ENCODE measurements around the gene ERFL. TPM values are rescaled to one million over a fixed set of nuclear protein-coding genes. Genes with fewer than 3 reads are reported as not detected.

The ERFL gene
- total and polyA plus RNA-seq, 2 experiments from 2014 or later: 0.69 TPM; not detected in 1

DNA sequence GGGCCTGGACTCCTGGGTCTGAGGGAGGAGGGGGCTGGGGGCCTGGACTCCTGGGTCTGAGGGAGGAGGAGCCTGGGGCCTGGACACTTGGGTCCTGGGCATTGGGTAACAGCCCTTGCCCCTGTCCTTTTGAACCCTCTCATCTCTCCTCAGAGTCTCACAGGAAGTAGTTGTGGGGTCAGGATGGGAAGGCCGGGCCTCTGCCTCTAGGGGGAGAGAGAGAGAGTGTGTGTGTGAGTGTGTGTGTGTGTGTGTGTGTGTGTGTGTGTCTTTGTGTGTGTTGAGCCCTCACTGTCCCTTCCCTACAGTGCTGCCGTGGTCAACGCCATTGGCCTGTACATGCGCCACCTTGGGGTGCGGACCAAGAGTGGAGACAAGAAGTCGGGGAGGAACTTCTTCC is 34.4 kb downstream of the ERFL start:
- Histone ChIP-seq H3K4me1 (ENCODE audit: insufficient read depth) (0 out of 2 replicates have a peak, but pooled peaks cover 6% of the 10 kb centered on the region), H3K79me2 (replicated peaks; ENCODE audit: insufficient read depth) (no peaks in the 10 kb centered on the region), H3K9me2 (ENCODE audit: insufficient read depth) (no peaks in the 10 kb centered on the region), H3K4me2 (no peak overlapping the region), H3K4me3 (no peak overlapping the region), H2AFZ (no peak overlapping the region), H3K36me3 (ENCODE audit: insufficient read depth) (no peaks in the 10 kb centered on the region), H4K20me1 (replicated peaks; ENCODE audit: insufficient read depth) (peaks cover 3% of the 10 kb centered on the region; the same call in 1 of the 2 replicates), H3K27me3 (ENCODE audit: insufficient read depth) (no peaks in the 10 kb centered on the region), H3F3A (replicated peaks; ENCODE audit: low read depth) (peaks cover 5% of the 10 kb centered on the region; the same call in 1 of the 2 replicates), H3K27ac (ENCODE audit: low read depth) (no peak overlapping the region)
- Mint-ChIP-seq H3K9me3 (peaks cover 3% of the 10 kb centered on the region; the same call in 1 of the 3 replicates), H3K27me3 (ENCODE audit: insufficient read depth, low read depth, poor library complexity) (peaks cover 13% of the 10 kb centered on the region), H3K27ac (peak overlapping the region; percentile 31; the same call in 1 of the 2 replicates), H3K4me1 (peaks cover 29% of the 10 kb centered on the region), H3K4me3 (no peak overlapping the region), H3K36me3 (ENCODE audit: low read depth) (peaks cover 23% of the 10 kb centered on the region; the same call in 2 of the 3 replicates)
- peak; percentile 18 for ATAC-seq
- TF ChIP-seq, protein P1, sequence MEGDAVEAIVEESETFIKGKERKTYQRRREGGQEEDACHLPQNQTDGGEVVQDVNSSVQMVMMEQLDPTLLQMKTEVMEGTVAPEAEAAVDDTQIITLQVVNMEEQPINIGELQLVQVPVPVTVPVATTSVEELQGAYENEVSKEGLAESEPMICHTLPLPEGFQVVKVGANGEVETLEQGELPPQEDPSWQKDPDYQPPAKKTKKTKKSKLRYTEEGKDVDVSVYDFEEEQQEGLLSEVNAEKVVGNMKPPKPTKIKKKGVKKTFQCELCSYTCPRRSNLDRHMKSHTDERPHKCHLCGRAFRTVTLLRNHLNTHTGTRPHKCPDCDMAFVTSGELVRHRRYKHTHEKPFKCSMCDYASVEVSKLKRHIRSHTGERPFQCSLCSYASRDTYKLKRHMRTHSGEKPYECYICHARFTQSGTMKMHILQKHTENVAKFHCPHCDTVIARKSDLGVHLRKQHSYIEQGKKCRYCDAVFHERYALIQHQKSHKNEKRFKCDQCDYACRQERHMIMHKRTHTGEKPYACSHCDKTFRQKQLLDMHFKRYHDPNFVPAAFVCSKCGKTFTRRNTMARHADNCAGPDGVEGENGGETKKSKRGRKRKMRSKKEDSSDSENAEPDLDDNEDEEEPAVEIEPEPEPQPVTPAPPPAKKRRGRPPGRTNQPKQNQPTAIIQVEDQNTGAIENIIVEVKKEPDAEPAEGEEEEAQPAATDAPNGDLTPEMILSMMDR (conservative IDR thresholded peaks at IDR 0.05; ENCODE audit: low read depth in 2 of 2): peak; percentile 29 to 58
- TF ChIP-seq STAT1 (IDR thresholded peaks at IDR 0.05; ENCODE audit: unreplicated experiment): no peak
- peak; percentile 63 for DNase-seq (ENCODE audit: low spot score)

DNA sequence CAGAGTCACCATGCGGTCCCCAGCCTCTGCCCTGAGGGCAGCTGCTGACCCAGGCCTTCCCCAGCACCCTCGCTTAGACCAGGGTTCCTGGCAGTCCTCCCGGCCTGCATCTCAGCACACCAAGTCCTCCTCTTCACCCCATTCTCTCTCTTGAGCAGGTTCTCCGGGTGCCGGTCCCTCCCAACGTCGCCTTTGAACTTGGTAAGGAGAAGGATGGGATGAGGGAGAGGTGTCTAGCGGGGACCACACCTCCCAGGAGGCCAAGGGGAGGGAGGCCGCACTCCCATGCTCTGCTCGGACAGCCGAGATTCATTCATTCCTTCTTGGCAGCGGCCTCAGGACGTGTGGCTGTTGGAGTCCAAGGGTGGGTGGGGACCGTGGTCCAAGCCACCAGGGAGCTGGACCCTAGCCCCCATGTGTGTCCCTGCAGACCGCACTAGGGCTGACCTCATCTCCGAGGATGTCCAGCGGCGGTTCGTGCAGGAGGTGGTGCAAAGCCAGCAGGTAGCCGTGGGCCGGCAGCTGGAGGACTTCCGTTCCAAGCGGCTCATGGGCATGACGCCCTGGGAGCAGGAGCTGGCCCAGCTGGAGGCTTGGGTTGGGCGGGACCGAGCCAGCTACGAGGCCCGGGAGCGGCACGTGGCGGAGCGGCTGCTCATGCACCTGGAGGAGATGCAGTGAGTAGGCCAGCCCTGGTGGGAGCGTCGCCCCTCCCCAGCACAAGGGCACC is 35.9 kb downstream of the ERFL start:
- peaks cover 26% of the 10 kb centered on the region; the same call in 2 of the 3 replicates for H3K36me3 Mint-ChIP-seq (ENCODE audit: low read depth)
- no peak overlapping the region for H3K4me3 ChIP-seq
- ATAC-seq: no peak
- TF ChIP-seq, protein P1 (conservative IDR thresholded peaks at IDR 0.05; ENCODE audit: low read depth in 2 of 2): no peak
- TF ChIP-seq JUNB (IDR thresholded peaks at IDR 0.05; ENCODE audit: unreplicated experiment): no peak
- no peak for TF ChIP-seq EZH2 (IDR thresholded peaks at IDR 0.05; ENCODE audit: low read depth, unreplicated experiment)
- TF ChIP-seq, protein P2, sequence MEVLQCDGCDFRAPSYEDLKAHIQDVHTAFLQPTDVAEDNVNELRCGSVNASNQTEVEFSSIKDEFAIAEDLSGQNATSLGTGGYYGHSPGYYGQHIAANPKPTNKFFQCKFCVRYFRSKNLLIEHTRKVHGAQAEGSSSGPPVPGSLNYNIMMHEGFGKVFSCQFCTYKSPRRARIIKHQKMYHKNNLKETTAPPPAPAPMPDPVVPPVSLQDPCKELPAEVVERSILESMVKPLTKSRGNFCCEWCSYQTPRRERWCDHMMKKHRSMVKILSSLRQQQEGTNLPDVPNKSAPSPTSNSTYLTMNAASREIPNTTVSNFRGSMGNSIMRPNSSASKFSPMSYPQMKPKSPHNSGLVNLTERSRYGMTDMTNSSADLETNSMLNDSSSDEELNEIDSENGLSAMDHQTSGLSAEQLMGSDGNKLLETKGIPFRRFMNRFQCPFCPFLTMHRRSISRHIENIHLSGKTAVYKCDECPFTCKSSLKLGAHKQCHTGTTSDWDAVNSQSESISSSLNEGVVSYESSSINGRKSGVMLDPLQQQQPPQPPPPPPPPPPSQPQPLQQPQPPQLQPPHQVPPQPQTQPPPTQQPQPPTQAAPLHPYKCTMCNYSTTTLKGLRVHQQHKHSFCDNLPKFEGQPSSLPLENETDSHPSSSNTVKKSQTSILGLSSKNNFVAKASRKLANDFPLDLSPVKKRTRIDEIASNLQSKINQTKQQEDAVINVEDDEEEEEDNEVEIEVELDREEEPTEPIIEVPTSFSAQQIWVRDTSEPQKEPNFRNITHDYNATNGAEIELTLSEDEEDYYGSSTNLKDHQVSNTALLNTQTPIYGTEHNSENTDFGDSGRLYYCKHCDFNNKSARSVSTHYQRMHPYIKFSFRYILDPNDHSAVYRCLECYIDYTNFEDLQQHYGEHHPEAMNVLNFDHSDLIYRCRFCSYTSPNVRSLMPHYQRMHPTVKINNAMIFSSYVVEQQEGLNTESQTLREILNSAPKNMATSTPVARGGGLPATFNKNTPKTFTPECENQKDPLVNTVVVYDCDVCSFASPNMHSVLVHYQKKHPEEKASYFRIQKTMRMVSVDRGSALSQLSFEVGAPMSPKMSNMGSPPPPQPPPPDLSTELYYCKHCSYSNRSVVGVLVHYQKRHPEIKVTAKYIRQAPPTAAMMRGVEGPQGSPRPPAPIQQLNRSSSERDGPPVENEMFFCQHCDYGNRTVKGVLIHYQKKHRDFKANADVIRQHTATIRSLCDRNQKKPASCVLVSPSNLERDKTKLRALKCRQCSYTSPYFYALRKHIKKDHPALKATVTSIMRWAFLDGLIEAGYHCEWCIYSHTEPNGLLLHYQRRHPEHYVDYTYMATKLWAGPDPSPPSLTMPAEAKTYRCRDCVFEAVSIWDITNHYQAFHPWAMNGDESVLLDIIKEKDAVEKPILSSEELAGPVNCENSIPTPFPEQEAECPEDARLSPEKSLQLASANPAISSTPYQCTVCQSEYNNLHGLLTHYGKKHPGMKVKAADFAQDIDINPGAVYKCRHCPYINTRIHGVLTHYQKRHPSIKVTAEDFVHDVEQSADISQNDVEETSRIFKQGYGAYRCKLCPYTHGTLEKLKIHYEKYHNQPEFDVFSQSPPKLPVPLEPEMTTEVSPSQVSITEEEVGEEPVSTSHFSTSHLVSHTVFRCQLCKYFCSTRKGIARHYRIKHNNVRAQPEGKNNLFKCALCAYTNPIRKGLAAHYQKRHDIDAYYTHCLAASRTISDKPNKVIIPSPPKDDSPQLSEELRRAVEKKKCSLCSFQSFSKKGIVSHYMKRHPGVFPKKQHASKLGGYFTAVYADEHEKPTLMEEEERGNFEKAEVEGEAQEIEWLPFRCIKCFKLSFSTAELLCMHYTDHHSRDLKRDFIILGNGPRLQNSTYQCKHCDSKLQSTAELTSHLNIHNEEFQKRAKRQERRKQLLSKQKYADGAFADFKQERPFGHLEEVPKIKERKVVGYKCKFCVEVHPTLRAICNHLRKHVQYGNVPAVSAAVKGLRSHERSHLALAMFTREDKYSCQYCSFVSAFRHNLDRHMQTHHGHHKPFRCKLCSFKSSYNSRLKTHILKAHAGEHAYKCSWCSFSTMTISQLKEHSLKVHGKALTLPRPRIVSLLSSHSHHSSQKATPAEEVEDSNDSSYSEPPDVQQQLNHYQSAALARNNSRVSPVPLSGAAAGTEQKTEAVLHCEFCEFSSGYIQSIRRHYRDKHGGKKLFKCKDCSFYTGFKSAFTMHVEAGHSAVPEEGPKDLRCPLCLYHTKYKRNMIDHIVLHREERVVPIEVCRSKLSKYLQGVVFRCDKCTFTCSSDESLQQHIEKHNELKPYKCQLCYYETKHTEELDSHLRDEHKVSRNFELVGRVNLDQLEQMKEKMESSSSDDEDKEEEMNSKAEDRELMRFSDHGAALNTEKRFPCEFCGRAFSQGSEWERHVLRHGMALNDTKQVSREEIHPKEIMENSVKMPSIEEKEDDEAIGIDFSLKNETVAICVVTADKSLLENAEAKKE (CRISPR knock-in tag; IDR thresholded peaks at IDR 0.05): no peak
- no peak for TF ChIP-seq CREB1 (CRISPR knock-in tag; IDR thresholded peaks at IDR 0.05; ENCODE audit: low read depth)
- TF ChIP-seq, protein P3, sequence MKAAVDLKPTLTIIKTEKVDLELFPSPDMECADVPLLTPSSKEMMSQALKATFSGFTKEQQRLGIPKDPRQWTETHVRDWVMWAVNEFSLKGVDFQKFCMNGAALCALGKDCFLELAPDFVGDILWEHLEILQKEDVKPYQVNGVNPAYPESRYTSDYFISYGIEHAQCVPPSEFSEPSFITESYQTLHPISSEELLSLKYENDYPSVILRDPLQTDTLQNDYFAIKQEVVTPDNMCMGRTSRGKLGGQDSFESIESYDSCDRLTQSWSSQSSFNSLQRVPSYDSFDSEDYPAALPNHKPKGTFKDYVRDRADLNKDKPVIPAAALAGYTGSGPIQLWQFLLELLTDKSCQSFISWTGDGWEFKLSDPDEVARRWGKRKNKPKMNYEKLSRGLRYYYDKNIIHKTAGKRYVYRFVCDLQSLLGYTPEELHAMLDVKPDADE (IDR thresholded peaks at IDR 0.05): no peak
- TF ChIP-seq ZNF331 (CRISPR knock-in tag; IDR thresholded peaks at IDR 0.05; ENCODE audit: low read depth): no peak

More for the DNA sequence above, 35.9 kb downstream of the ERFL start:
- Histone ChIP-seq H4K20me1 (replicated peaks; ENCODE audit: insufficient read depth) (peaks cover 4% of the 10 kb centered on the region; the same call in 1 of the 2 replicates), H3K27ac (ENCODE audit: low read depth) (no peak overlapping the region), H3F3A (replicated peaks; ENCODE audit: low read depth) (peaks cover 5% of the 10 kb centered on the region; the same call in 1 of the 2 replicates), H2AFZ (no peak overlapping the region), H3K27me3 (ENCODE audit: insufficient read depth) (no peaks in the 10 kb centered on the region), H3K4me1 (ENCODE audit: insufficient read depth) (peaks cover 13% of the 10 kb centered on the region), H3K9me2 (ENCODE audit: insufficient read depth) (no peaks in the 10 kb centered on the region), H3K36me3 (ENCODE audit: insufficient read depth) (no peaks in the 10 kb centered on the region), H3K4me2 (no peak overlapping the region), H3K79me2 (replicated peaks; ENCODE audit: insufficient read depth) (no peaks in the 10 kb centered on the region)
- Mint-ChIP-seq H3K4me1 (peaks cover 35% of the 10 kb centered on the region), H3K27ac (no peak overlapping the region), H3K9me3 (peaks cover 3% of the 10 kb centered on the region; the same call in 1 of the 3 replicates), H3K4me3 (no peak overlapping the region), H3K27me3 (ENCODE audit: insufficient read depth, low read depth, poor library complexity) (peaks cover 9% of the 10 kb centered on the region)
- DNase-seq (ENCODE audit: low spot score): no peak

Data from GM23338 (cell line).